OCI-LY7 (cell line): Measurements from ENCODE around the gene USP24. TPM values are rescaled to one million over a fixed set of nuclear protein-coding genes. Genes with fewer than 3 reads are reported as not detected.

Experiments
- BruUV-seq: library from RNA; stranded (reverse); fragments of 400-500 nt; replicated peaks from 2 replicates; lab custom pipeline; 2021; lab: Mats Ljungman, UMichigan
- CTCF ChIA-PET: fragments of 300-600 bp; sonication (Branson Sonifier 250); formaldehyde crosslinking; loops from one replicate; lab custom pipeline; 2022; ENCODE audit warnings: antibody characterized with exemption; ENCODE audit not compliant: unreplicated experiment; lab: Charles Lee
- POLR2A ChIA-PET: fragments of 300-600 bp; sonication (Branson Sonifier 250); formaldehyde crosslinking; loops from one replicate; lab custom pipeline; 2022; ENCODE audit warnings: antibody characterized with exemption; lab: Charles Lee
- DNase-seq: peaks from one replicate; pipeline ENCODE4 v3.0.0-alpha.2; 2015; ENCODE audit warnings: low spot score
- H2AFZ ChIP-seq: fragments of 200-600 bp; sonication (generic), shearing (Covaris generic); 2 replicates; pipeline ENCODE4 v1.6.1; 2014; ENCODE audit warnings: mild to moderate bottlenecking, antibody characterized with exemption, low read length, moderate library complexity
- H3K27ac ChIP-seq: fragments of 200-600 bp; sonication (generic); 2 replicates; pipeline ENCODE4 v1.5.1; 2014; ENCODE audit warnings: mixed run types, low read depth, mild to moderate bottlenecking, moderate library complexity, low read length, inconsistent platforms; ENCODE audit not compliant: poor library complexity, severe bottlenecking
- H3K36me3 ChIP-seq: fragments of 200-600 bp; sonication (generic); 2 replicates; pipeline ENCODE4 v1.6.1; 2014; ENCODE audit warnings: mild to moderate bottlenecking, antibody characterized with exemption, low read length, moderate library complexity, mixed read lengths; ENCODE audit not compliant: insufficient read depth
- H3K4me1 ChIP-seq: fragments of 200-600 bp; sonication (generic); 2 replicates; pipeline ENCODE4 v1.5.1; 2014; ENCODE audit warnings: mild to moderate bottlenecking, low read length; ENCODE audit not compliant: insufficient read depth, poor library complexity, severe bottlenecking
- H3K4me2 ChIP-seq: fragments of 200-600 bp; sonication (generic); 2 replicates; pipeline ENCODE4 v1.6.1; 2014; ENCODE audit warnings: mild to moderate bottlenecking, low read length
- H3K4me3 ChIP-seq: fragments of 200-600 bp; sonication (generic); 2 replicates; pipeline ENCODE4 v1.5.1; 2014; ENCODE audit warnings: mild to moderate bottlenecking, low read depth, low read length; ENCODE audit not compliant: poor library complexity, severe bottlenecking
- H3K79me2 ChIP-seq: fragments of 200-600 bp; sonication (generic); 2 replicates; pipeline ENCODE4 v1.6.1; 2016; ENCODE audit warnings: low read depth, mild to moderate bottlenecking, low read length, moderate library complexity, mixed read lengths; ENCODE audit not compliant: insufficient read depth
- H3K9me2 ChIP-seq: fragments of 200-600 bp; sonication (generic); 2 replicates; pipeline ENCODE4 v1.6.1; 2016; ENCODE audit warnings: mild to moderate bottlenecking, low read length, mixed read lengths; ENCODE audit not compliant: insufficient read depth
- H3K9me3 ChIP-seq: fragments of 200-600 bp; sonication (generic); 2 replicates; pipeline ENCODE4 v1.6.1; 2014; ENCODE audit warnings: mild to moderate bottlenecking, mixed run types, low read length, mixed read lengths
- H4K20me1 ChIP-seq: fragments of 200-600 bp; sonication (generic); 2 replicates; pipeline ENCODE4 v1.6.1; 2014; ENCODE audit warnings: mild to moderate bottlenecking, antibody characterized with exemption, low read length, moderate library complexity, mixed read lengths; ENCODE audit not compliant: insufficient read depth
- CTCF ChIP-seq: fragments of 200-600 bp; sonication (generic); conservative IDR thresholded peaks from 2 replicates; pipeline ENCODE4 v1.5.1; 2014; ENCODE audit warnings: mild to moderate bottlenecking, antibody characterized with exemption, low read length, moderate library complexity, mixed read lengths
- EZH2phosphoT487 ChIP-seq: fragments of 200-600 bp; sonication (generic); IDR thresholded peaks from 2 replicates; pipeline ENCODE4 v1.6.1; 2018; ENCODE audit warnings: low read depth, borderline replicate concordance, mild to moderate bottlenecking, mixed run types, antibody characterized with exemption, low read length, moderate library complexity, mixed read lengths
- intact Hi-C: fragments of 100-400 bp; cut with micrococcal nuclease; formaldehyde crosslinking; loops from one replicate; pipeline ENCODE4 v1.10.0; 2022; ENCODE audit not compliant: unreplicated experiment
- total RNA-seq, 2 experiments: library from RNA; depleted of rRNA in 1 of 2; stranded (reverse); fragments of >200 nt in 1 of 2; shearing (Covaris generic) in 1 of 2; gene quantifications; 2 replicates each; pipeline ENCODE4 v1.2.3, GENCODE V29; 2014 to 2022

Gene USP24
- total RNA-seq, 2 experiments from 2014 or later = 35.1 to 46.3 TPM

- intact Hi-C loops = no loop called here
- TF ChIP-seq EZH2phosphoT487 (no peak), CTCF (no peak)
- Histone ChIP-seq H3K79me2 (no peaks in the 10 kb centered on the region), H3K4me2 (no peak overlapping the region), H3K4me1 (no peaks in the 10 kb centered on the region), H4K20me1 (no peaks in the 10 kb centered on the region), H3K36me3 (no peaks in the 10 kb centered on the region), H3K9me3 (0 out of 2 replicates have a peak, but pooled peaks cover 7% of the 10 kb centered on the region), H3K9me2 (no peaks in the 10 kb centered on the region), H3K27ac (no peak overlapping the region), H3K4me3 (no peak overlapping the region), H2AFZ (no peak overlapping the region)
- ChIA-PET CTCF (no interaction called here), POLR2A (interaction anchor here (1.1 kb wide), 1 partner anchor 15 kb away, joined by 5 read pairs; no protein-coding TSS in a partner anchor)
- DNase-seq = no peak
- BruUV-seq = no TSS peak
These were observed 9.6 kb upstream of the USP24 start for GRCh38 chr1:55224729-55225128.

- BruUV-seq = no TSS peak
These were observed 7.0 kb upstream of the USP24 start for GRCh38 chr1:55222152-55222551.

More at GRCh38 chr1:55222152-55222551, 7.0 kb upstream of the USP24 start:
- no peaks in the 10 kb centered on the region for H3K79me2 ChIP-seq
- H3K9me2 ChIP-seq = no peaks in the 10 kb centered on the region
- no peak overlapping the region for H3K27ac ChIP-seq
- H3K36me3 ChIP-seq = no peaks in the 10 kb centered on the region
- no peak overlapping the region for H3K4me3 ChIP-seq
- ChIA-PET CTCF (no interaction called here), POLR2A (no interaction called here)
- H2AFZ ChIP-seq = no peak overlapping the region
- DNase-seq = no peak
- no peaks in the 10 kb centered on the region for H3K9me3 ChIP-seq
- TF ChIP-seq EZH2phosphoT487 (no peak), CTCF (no peak)
- intact Hi-C loops = no loop called here
- H3K4me1 ChIP-seq = peaks cover 12% of the 10 kb centered on the region
- no peaks in the 10 kb centered on the region for H4K20me1 ChIP-seq
- H3K4me2 ChIP-seq = no peak overlapping the region
